HEK293 (cell line): ENCODE data around the gene TNIP3.

Experiments
- CTCF ChIA-PET: fragments of 350-600 bp; formaldehyde crosslinking; extraction: SDS; loops from one replicate; lab custom pipeline; 2021; ENCODE audit warnings: antibody characterized with exemption; lab: Yijun Ruan, JAX
- POLR2A ChIA-PET: fragments of 300-600 bp; formaldehyde crosslinking; extraction: SDS; loops from one replicate; lab custom pipeline; 2020; ENCODE audit warnings: antibody characterized with exemption, inconsistent platforms; lab: Yijun Ruan, JAX
- H3K27ac ChIP-seq: fragments of 200-500 bp; sonication (Bioruptor generic); 2 replicates; pipeline ENCODE4 v1.5.1; 2014; ENCODE audit warnings: low read depth, low read length, control low read depth, inconsistent platforms; ENCODE audit errors: extremely low read depth
- H3K36me3 ChIP-seq, 2 experiments: fragments of 200-500 bp in 1 of 2; sonication (Bioruptor generic) in 1 of 2; 1 replicate in 1 of 2; 2 replicates in 1 of 2; pipeline ENCODE4 v1.5.1; 2014 to 2017; ENCODE audit warnings: inconsistent platforms in 2 of 2, low read length in 2 of 2; ENCODE audit not compliant: control insufficient read depth in 2 of 2, insufficient read depth in 1 of 2
- H3K4me1 ChIP-seq: fragments of 200-500 bp; sonication (Bioruptor generic); 2 replicates; pipeline ENCODE4 v1.5.1; 2014; ENCODE audit warnings: mild to moderate bottlenecking, low read length, inconsistent platforms; ENCODE audit not compliant: control insufficient read depth, insufficient read depth
- H3K4me3 ChIP-seq: 2 replicates; pipeline ENCODE4 v1.5.1; 2011; ENCODE audit warnings: low read depth, mild to moderate bottlenecking, control low read depth, low read length, moderate library complexity
- H3K9me3 ChIP-seq: fragments of 200-500 bp; sonication (Bioruptor generic); 2 replicates; pipeline ENCODE4 v1.5.1; 2014; ENCODE audit warnings: low read depth, low read length, inconsistent platforms; ENCODE audit not compliant: control insufficient read depth, insufficient read depth
- BCL11B ChIP-seq: fragments of 450-650 bp; formaldehyde crosslinking; IDR thresholded peaks from 2 replicates; pipeline ENCODE4 v1.5.1; 2016; ENCODE audit warnings: low read depth, missing biosample characterization, missing genetic modification characterization
- GLI2 ChIP-seq: fragments of 450-650 bp; formaldehyde crosslinking; IDR thresholded peaks from 2 replicates; pipeline ENCODE4; 2017; ENCODE audit warnings: missing biosample characterization, missing genetic modification characterization, low read depth, borderline replicate concordance
- OSR2 ChIP-seq: fragments of 450-650 bp; formaldehyde crosslinking; IDR thresholded peaks from 2 replicates; pipeline ENCODE4 v1.5.1; 2016; ENCODE audit warnings: missing biosample characterization, missing genetic modification characterization
- SCRT2 ChIP-seq: fragments of 450-650 bp; formaldehyde crosslinking; IDR thresholded peaks from 2 replicates; pipeline ENCODE4 v1.5.1; 2016; ENCODE audit warnings: missing biosample characterization, missing genetic modification characterization
- ZNF114 ChIP-seq: fragments of 450-650 bp; formaldehyde crosslinking; IDR thresholded peaks from 2 replicates; pipeline ENCODE4 v1.5.0; 2017; ENCODE audit warnings: missing biosample characterization, missing genetic modification characterization
- ZNF174 ChIP-seq: fragments of 450-650 bp; formaldehyde crosslinking; IDR thresholded peaks from 2 replicates; pipeline ENCODE4 v1.5.0; 2017; ENCODE audit warnings: missing biosample characterization, mild to moderate bottlenecking, missing genetic modification characterization
- ZNF211 ChIP-seq: fragments of 450-650 bp; formaldehyde crosslinking; IDR thresholded peaks from 2 replicates; pipeline ENCODE4 v1.5.1; 2016; ENCODE audit warnings: low read depth, missing biosample characterization, missing genetic modification characterization
- ZNF221 ChIP-seq: fragments of 450-650 bp; formaldehyde crosslinking; IDR thresholded peaks from 2 replicates; pipeline ENCODE4 v1.5.1; 2017; ENCODE audit warnings: missing biosample characterization, missing genetic modification characterization, borderline replicate concordance
- ZNF223 ChIP-seq: fragments of 450-650 bp; formaldehyde crosslinking; IDR thresholded peaks from 2 replicates; pipeline ENCODE4 v1.5.1; 2016; ENCODE audit warnings: missing biosample characterization, missing genetic modification characterization
- ZNF24 ChIP-seq: fragments of 450-650 bp; formaldehyde crosslinking; IDR thresholded peaks from 2 replicates; pipeline ENCODE4 v1.5.1; 2016; ENCODE audit warnings: missing biosample characterization, missing genetic modification characterization
- ZNF48 ChIP-seq: fragments of 450-650 bp; formaldehyde crosslinking; IDR thresholded peaks from 2 replicates; pipeline ENCODE4 v1.5.1; 2016; ENCODE audit warnings: missing biosample characterization, missing genetic modification characterization
- ZNF654 ChIP-seq: fragments of 450-650 bp; formaldehyde crosslinking; IDR thresholded peaks from 2 replicates; pipeline ENCODE4 v1.5.1; 2016; ENCODE audit warnings: low read depth, missing biosample characterization, missing genetic modification characterization
- ZSCAN30 ChIP-seq: fragments of 450-650 bp; IDR thresholded peaks from 2 replicates; pipeline ENCODE4 v1.5.1; 2018; ENCODE audit warnings: missing biosample characterization, mild to moderate bottlenecking, missing genetic modification characterization, moderate library complexity
- TF ChIP-seq, protein P1 (sequence below): fragments of 450-650 bp; formaldehyde crosslinking; IDR thresholded peaks from 2 replicates; pipeline ENCODE4 v1.5.1; 2016; ENCODE audit warnings: missing biosample characterization, missing genetic modification characterization
- TF ChIP-seq, protein P2 (sequence below): fragments of 450-650 bp; formaldehyde crosslinking; IDR thresholded peaks from 2 replicates; pipeline ENCODE4 v1.5.1; 2017; ENCODE audit warnings: missing biosample characterization, missing genetic modification characterization
- TF ChIP-seq, protein P3 (sequence below): fragments of 450-650 bp; IDR thresholded peaks from 2 replicates; pipeline ENCODE4 v1.5.1; 2018; ENCODE audit warnings: missing biosample characterization, missing genetic modification characterization
- TF ChIP-seq, protein P4 (sequence below): fragments of 450-650 bp; formaldehyde crosslinking; IDR thresholded peaks from 2 replicates; pipeline ENCODE4 v1.5.0; 2017; ENCODE audit warnings: missing biosample characterization, missing genetic modification characterization, borderline replicate concordance

Gene TNIP3

DNA sequence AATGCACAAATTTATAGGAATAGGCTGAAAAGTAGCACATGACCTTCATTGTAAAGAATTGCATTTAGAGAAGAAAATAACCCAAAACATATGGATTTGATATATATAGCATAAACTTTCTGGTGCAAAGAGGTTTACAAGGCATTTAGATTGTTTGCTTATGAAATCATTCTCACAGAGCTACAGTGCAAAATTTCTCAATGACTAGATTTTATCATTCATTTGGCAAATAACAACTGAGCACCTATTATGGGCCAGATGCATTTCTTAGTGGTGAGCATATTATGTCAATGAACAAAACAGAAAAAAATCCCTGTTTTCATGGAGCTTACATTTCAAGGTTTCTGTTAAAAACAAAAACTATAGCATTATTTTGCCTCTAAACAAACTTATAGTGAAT lies 34.1 kb upstream of the TNIP3 start (continued):
- TF ChIP-seq ZNF24 (tag by site-specific recombination) = no peak
- no peak for TF ChIP-seq ZSCAN30 (tag by site-specific recombination)

DNA sequence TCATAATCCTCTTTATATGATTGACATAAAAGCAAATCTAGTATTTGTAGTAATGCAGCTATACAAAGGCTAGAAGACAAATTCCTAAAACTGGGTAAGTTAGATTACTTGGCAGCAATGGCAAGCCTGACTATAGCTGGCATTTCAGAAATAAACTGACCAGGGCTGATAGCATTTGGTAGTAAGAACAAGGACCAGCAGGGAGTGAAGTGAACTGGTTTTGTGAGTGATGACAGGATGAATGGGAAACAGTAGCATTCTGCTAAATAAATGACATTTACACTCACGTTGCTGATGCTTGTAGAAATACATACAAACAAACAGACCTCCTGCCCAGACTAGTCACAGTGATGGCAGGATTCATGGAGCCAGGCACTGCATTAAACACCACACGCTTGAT lies 31.5 kb upstream of the TNIP3 start:
- TF ChIP-seq ZNF114 = no peak
- 0 out of 2 replicates have a peak, but pooled peaks have one; percentile 24 for TF ChIP-seq OSR2 (tag by site-specific recombination)
- Histone ChIP-seq H3K9me3 (no peaks in the 10 kb centered on the region), H3K27ac (no peak overlapping the region), H3K4me3 (no peak overlapping the region), H3K36me3 (no peaks in the 10 kb centered on the region), H3K4me1 (no peaks in the 10 kb centered on the region)
- ChIA-PET CTCF (interaction anchor here (1.0 to 1.4 kb wide), 2 partner anchors 56 to 76 kb away, joined by 3 to 6 read pairs; no protein-coding TSS in a partner anchor), POLR2A (no interaction called here)

DNA sequence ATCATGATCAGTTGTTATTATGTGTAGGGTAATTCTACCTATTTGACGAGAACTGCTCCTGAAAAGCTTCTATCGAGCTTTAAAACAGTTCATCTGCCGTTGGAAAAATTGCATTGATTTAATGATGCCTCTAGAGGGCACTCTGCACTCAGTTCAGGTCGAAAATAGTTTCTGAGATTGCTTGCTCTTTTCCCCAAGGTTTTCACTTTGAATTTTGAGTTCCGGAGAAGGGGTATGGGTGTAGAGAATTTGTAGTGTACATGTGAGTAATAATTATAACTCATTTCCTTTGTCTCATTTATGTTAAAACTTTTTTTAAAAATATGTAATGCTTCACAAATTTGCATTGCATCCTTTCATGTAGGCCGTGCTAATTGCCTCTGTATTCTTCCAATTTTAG lies 28.4 kb upstream of the TNIP3 start:
- TF ChIP-seq, protein P1, sequence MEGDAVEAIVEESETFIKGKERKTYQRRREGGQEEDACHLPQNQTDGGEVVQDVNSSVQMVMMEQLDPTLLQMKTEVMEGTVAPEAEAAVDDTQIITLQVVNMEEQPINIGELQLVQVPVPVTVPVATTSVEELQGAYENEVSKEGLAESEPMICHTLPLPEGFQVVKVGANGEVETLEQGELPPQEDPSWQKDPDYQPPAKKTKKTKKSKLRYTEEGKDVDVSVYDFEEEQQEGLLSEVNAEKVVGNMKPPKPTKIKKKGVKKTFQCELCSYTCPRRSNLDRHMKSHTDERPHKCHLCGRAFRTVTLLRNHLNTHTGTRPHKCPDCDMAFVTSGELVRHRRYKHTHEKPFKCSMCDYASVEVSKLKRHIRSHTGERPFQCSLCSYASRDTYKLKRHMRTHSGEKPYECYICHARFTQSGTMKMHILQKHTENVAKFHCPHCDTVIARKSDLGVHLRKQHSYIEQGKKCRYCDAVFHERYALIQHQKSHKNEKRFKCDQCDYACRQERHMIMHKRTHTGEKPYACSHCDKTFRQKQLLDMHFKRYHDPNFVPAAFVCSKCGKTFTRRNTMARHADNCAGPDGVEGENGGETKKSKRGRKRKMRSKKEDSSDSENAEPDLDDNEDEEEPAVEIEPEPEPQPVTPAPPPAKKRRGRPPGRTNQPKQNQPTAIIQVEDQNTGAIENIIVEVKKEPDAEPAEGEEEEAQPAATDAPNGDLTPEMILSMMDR (tag by site-specific recombination) = 0 out of 2 replicates have a peak, but pooled peaks have one; percentile 25
- no peak for TF ChIP-seq ZNF174 (tag by site-specific recombination)
- TF ChIP-seq ZNF654 = peak; percentile 73
- no peak for TF ChIP-seq ZNF48
- TF ChIP-seq OSR2 (tag by site-specific recombination) = no peak
- TF ChIP-seq GLI2 (tag by site-specific recombination) = no peak
- TF ChIP-seq, protein P2, sequence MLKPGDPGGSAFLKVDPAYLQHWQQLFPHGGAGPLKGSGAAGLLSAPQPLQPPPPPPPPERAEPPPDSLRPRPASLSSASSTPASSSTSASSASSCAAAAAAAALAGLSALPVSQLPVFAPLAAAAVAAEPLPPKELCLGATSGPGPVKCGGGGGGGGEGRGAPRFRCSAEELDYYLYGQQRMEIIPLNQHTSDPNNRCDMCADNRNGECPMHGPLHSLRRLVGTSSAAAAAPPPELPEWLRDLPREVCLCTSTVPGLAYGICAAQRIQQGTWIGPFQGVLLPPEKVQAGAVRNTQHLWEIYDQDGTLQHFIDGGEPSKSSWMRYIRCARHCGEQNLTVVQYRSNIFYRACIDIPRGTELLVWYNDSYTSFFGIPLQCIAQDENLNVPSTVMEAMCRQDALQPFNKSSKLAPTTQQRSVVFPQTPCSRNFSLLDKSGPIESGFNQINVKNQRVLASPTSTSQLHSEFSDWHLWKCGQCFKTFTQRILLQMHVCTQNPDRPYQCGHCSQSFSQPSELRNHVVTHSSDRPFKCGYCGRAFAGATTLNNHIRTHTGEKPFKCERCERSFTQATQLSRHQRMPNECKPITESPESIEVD (tag by site-specific recombination) = no peak
- TF ChIP-seq, protein P3, sequence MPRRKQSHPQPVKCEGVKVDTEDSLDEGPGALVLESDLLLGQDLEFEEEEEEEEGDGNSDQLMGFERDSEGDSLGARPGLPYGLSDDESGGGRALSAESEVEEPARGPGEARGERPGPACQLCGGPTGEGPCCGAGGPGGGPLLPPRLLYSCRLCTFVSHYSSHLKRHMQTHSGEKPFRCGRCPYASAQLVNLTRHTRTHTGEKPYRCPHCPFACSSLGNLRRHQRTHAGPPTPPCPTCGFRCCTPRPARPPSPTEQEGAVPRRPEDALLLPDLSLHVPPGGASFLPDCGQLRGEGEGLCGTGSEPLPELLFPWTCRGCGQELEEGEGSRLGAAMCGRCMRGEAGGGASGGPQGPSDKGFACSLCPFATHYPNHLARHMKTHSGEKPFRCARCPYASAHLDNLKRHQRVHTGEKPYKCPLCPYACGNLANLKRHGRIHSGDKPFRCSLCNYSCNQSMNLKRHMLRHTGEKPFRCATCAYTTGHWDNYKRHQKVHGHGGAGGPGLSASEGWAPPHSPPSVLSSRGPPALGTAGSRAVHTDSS (tag by site-specific recombination) = no peak
- TF ChIP-seq BCL11B (tag by site-specific recombination) = no peak
- TF ChIP-seq SCRT2 = no peak
- no peak overlapping the region for H3K4me3 ChIP-seq
- CTCF ChIA-PET = interaction anchor here (0.5 to 2.4 kb wide), 44 partner anchors 8 to 1587 kb away, joined by 3 to 33 read pairs (median 3); partner anchors contain the start of gene QRFPR
- no peaks in the 10 kb centered on the region for H3K36me3 ChIP-seq
- H3K27ac ChIP-seq = no peak overlapping the region
- POLR2A ChIA-PET = no interaction called here
- H3K9me3 ChIP-seq = no peaks in the 10 kb centered on the region
- H3K4me1 ChIP-seq = no peaks in the 10 kb centered on the region

DNA sequence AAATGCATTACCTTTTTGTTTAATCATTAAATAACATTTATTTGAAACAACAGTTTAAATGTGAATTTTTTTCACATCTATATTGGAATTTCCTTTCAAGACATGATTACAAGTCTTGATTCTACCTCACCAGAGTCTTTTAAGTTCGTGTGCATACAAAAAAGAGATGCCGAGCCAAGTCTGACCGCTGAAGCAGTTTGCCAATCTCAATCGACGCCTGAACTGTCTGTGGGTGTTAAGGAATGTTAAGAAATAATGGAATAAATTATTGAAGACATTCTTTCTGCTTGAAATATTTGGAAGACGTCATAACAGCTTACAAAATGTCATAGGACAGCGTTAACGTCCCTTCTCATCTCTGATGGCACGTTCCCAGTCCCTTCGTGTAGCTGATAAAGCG lies 27.9 kb upstream of the TNIP3 start:
- no peak overlapping the region for H3K27ac ChIP-seq
- TF ChIP-seq ZNF211 (tag by site-specific recombination) = no peak
- no peak for TF ChIP-seq ZNF221 (tag by site-specific recombination)
- TF ChIP-seq ZNF223 (tag by site-specific recombination) = no peak
- TF ChIP-seq, protein P4, sequence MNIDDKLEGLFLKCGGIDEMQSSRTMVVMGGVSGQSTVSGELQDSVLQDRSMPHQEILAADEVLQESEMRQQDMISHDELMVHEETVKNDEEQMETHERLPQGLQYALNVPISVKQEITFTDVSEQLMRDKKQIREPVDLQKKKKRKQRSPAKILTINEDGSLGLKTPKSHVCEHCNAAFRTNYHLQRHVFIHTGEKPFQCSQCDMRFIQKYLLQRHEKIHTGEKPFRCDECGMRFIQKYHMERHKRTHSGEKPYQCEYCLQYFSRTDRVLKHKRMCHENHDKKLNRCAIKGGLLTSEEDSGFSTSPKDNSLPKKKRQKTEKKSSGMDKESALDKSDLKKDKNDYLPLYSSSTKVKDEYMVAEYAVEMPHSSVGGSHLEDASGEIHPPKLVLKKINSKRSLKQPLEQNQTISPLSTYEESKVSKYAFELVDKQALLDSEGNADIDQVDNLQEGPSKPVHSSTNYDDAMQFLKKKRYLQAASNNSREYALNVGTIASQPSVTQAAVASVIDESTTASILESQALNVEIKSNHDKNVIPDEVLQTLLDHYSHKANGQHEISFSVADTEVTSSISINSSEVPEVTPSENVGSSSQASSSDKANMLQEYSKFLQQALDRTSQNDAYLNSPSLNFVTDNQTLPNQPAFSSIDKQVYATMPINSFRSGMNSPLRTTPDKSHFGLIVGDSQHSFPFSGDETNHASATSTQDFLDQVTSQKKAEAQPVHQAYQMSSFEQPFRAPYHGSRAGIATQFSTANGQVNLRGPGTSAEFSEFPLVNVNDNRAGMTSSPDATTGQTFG (tag by site-specific recombination) = no peak
- TF ChIP-seq, all 188 proteins: peak for 0
- no peaks in the 10 kb centered on the region for H3K9me3 ChIP-seq
- H3K4me1 ChIP-seq = no peaks in the 10 kb centered on the region
- CTCF ChIA-PET = interaction anchor here (0.5 to 2.4 kb wide), 37 partner anchors 8 to 1586 kb away, joined by 3 to 33 read pairs (median 3); partner anchors contain the start of gene QRFPR
- no peak overlapping the region for H3K4me3 ChIP-seq
- H3K36me3 ChIP-seq = no peaks in the 10 kb centered on the region
- POLR2A ChIA-PET = no interaction called here
